Fibroblast of pulmonary artery (primary cell): ENCODE data around the gene INAFM2.
A peak's percentile ranks its signal among the peaks of the same experiment; 100 is the strongest.

Experiments used
- DNase-seq: peaks from one replicate; pipeline ENCODE4 v3.0.0-alpha.2; 2010; ENCODE audit warnings: low read depth
- H3K4me3 ChIP-seq: replicated peaks from 2 replicates; pipeline ENCODE4 v1.5.1; 2011; ENCODE audit warnings: low read depth, mild to moderate bottlenecking, control low read depth, low read length, moderate library complexity
- TF ChIP-seq, protein P1 (sequence below): IDR thresholded peaks from 2 replicates; pipeline ENCODE4 v1.5.1; 2011; ENCODE audit warnings: mild to moderate bottlenecking, control low read depth, low read length, inconsistent platforms; ENCODE audit errors: missing control alignments

Gene INAFM2

DNA sequence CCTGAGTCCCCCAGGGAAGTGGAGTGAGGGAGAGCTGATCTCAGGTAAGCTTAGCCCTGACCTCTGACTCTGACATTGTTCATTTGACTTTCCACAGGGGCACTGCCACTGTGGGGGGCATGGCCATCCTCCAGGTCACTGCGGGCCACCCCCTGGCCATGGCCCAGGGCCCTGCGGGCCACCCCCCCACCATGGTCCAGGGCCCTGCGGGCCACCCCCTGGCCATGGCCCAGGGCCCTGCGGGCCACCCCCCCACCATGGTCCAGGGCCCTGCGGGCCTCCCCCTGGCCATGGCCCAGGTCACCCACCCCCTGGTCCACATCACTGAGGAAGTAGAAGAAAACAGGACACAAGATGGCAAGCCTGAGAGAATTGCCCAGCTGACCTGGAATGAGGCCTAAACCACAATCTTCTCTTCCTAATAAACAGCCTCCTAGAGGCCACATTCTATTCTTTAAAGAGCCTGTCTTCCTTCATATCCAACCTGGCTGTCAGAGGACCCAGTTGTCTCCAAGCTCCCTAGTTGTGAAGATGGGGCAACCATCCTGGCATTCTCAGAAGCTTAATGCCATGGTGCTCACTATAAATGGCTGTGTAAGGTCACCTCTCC is 32.6 kb downstream of the INAFM2 start:
- TF ChIP-seq, protein P1, sequence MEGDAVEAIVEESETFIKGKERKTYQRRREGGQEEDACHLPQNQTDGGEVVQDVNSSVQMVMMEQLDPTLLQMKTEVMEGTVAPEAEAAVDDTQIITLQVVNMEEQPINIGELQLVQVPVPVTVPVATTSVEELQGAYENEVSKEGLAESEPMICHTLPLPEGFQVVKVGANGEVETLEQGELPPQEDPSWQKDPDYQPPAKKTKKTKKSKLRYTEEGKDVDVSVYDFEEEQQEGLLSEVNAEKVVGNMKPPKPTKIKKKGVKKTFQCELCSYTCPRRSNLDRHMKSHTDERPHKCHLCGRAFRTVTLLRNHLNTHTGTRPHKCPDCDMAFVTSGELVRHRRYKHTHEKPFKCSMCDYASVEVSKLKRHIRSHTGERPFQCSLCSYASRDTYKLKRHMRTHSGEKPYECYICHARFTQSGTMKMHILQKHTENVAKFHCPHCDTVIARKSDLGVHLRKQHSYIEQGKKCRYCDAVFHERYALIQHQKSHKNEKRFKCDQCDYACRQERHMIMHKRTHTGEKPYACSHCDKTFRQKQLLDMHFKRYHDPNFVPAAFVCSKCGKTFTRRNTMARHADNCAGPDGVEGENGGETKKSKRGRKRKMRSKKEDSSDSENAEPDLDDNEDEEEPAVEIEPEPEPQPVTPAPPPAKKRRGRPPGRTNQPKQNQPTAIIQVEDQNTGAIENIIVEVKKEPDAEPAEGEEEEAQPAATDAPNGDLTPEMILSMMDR: no peak
- no peak for DNase-seq
- no peak overlapping the region for H3K4me3 ChIP-seq

- H3K4me3 ChIP-seq: no peak overlapping the region
- DNase-seq: no peak
- TF ChIP-seq, protein P1: no peak
Measured at GRCh38 chr15:40357246-40357645, 33.8 kb downstream of the INAFM2 start.

GRCh38 chr15:40357723-40358470 is 34.4 kb downstream of the INAFM2 start, which contains the start of gene DISP2:
Gene DISP2, plus strand, starts transcription at chr15:40358219. Its CDS starts 103 bp downstream, at chr15:40358322.
- TF ChIP-seq, protein P1: no peak
- peak within 1 kb of the TSS; percentile 54 for H3K4me3 ChIP-seq
- peak; percentile 76 for DNase-seq

GRCh38 chr15:40358471-40359353 is 35.2 kb downstream of the INAFM2 start:
- peak overlapping the region; percentile 54 for H3K4me3 ChIP-seq
- no peak for DNase-seq
- TF ChIP-seq, protein P1: no peak

- no peak overlapping the region for H3K4me3 ChIP-seq
- DNase-seq: no peak
- TF ChIP-seq, protein P1: no peak
Measured at GRCh38 chr15:40360015-40360414, 36.5 kb downstream of the INAFM2 start.

GRCh38 chr15:40361640-40362039 is 38.1 kb downstream of the INAFM2 start:
- no peak overlapping the region for H3K4me3 ChIP-seq
- TF ChIP-seq, protein P1: no peak
- no peak for DNase-seq
